Natural killer cell (primary cell): ENCODE results near the gene ZNF326. TPM values are rescaled to one million over a fixed set of nuclear protein-coding genes. Genes with fewer than 3 reads are reported as not detected.

Source experiments
- ATAC-seq, 3 donors: fragments of 150-1000 bp in 2 of 3; fragments of 200-7000 bp in 1 of 3; cut with Tn5 transposase; 1 replicate in 1 of 3; 2 replicates in 2 of 3; pipeline ENCODE4 v1.10.0; 2021; ENCODE audit warnings: mild to moderate bottlenecking in 2 of 3, moderate library complexity in 2 of 3
- DNase-seq, 2 donors: peaks; one replicate each; pipeline versions ENCODE4 v3.0.0 to v3.0.0-alpha.2; 2013 to 2021; ENCODE audit warnings: mixed read lengths in 1 of 2
- H3K27ac ChIP-seq: one replicate; pipeline ENCODE4 v1.5.1; 2013; ENCODE audit warnings: mild to moderate bottlenecking, low read length
- H3K27me3 ChIP-seq: one replicate; pipeline ENCODE4 v1.6.1; 2013; ENCODE audit warnings: low read length; ENCODE audit not compliant: control insufficient read depth, insufficient read depth
- H3K36me3 ChIP-seq: one replicate; pipeline ENCODE4 v1.6.1; 2013; ENCODE audit warnings: low read length; ENCODE audit not compliant: control insufficient read depth, insufficient read depth
- H3K4me1 ChIP-seq: one replicate; pipeline ENCODE4 v1.6.1; 2013; ENCODE audit warnings: low read length; ENCODE audit not compliant: control insufficient read depth, insufficient read depth
- H3K4me3 ChIP-seq: one replicate; pipeline ENCODE4 v1.5.1; 2013; ENCODE audit warnings: low read length
- H3K9me3 ChIP-seq: one replicate; pipeline ENCODE4 v1.6.1; 2013; ENCODE audit warnings: low read length; ENCODE audit not compliant: control insufficient read depth, insufficient read depth
- H3K27ac Mint-ChIP-seq, 2 donors: one replicate each; pipeline ENCODE4 v1.8.0; 2022; ENCODE audit warnings: mild to moderate bottlenecking in 2 of 2, mixed read lengths in 2 of 2, moderate library complexity in 1 of 2
- H3K27me3 Mint-ChIP-seq, 2 donors: one replicate each; pipeline ENCODE4 v1.8.0; 2022; ENCODE audit warnings: low read depth in 2 of 2, mixed read lengths in 2 of 2
- H3K36me3 Mint-ChIP-seq: one replicate; pipeline ENCODE4 v1.8.0; 2022; ENCODE audit warnings: mixed read lengths
- H3K4me1 Mint-ChIP-seq, 2 donors: one replicate each; pipeline ENCODE4 v1.8.0; 2022; ENCODE audit warnings: mixed read lengths in 2 of 2
- H3K4me3 Mint-ChIP-seq: one replicate; pipeline ENCODE4 v1.8.0; 2022; ENCODE audit warnings: mild to moderate bottlenecking, moderate library complexity, mixed read lengths
- H3K9me3 Mint-ChIP-seq, 2 donors: one replicate each; pipeline ENCODE4 v1.8.0; 2022; ENCODE audit warnings: mixed read lengths in 2 of 2
- CTCF ChIP-seq: fragments of 200-600 bp; IDR thresholded peaks from one replicate; pipeline ENCODE4 v1.8.0; 2022; ENCODE audit warnings: antibody characterized with exemption
- WGBS: methylation state at CpG from one replicate; pipeline ENCODE4 v1.1.7; 2013; ENCODE audit warnings: missing lambda C conversion rate; ENCODE audit not compliant: insufficient coverage; 5-methylcytosine and 5-hydroxymethylcytosine counted together
- intact Hi-C: fragments of 100-400 bp; cut with micrococcal nuclease; formaldehyde crosslinking; loops from one replicate; pipeline ENCODE4 v1.14.2; 2022
- total RNA-seq, 4 donors: library from RNA; stranded (reverse); fragments of 120-200 nt in 1 of 4; gene quantifications; one replicate each; pipeline versions ENCODE4 v1.2.3 to v1.2.4, GENCODE V29; 2013 to 2022

ZNF326 gene
- total RNA-seq, 3 donors from 2014 or later (not counting 1 experiment from before 2014, with no cell fraction given), result 44.4 to 49.2 (median 45.7) TPM

GRCh38 chr1:90044346-90044745 lies 49.4 kb downstream of the ZNF326 start:
- no peaks in the 10 kb centered on the region for H3K27me3 ChIP-seq
- no peaks in the 10 kb centered on the region for H3K4me1 ChIP-seq
- H3K4me1 Mint-ChIP-seq, result no peaks in the 10 kb centered on the region
- WGBS, result 89% methylated on average over 5 of the region's 5 CpGs
- intact Hi-C loops, result no loop called here
- no peak overlapping the region for H3K27ac Mint-ChIP-seq
- no peak for TF ChIP-seq CTCF
- no peaks in the 10 kb centered on the region for H3K9me3 ChIP-seq
- no peaks in the 10 kb centered on the region for H3K9me3 Mint-ChIP-seq
- no peak for ATAC-seq
- no peaks in the 10 kb centered on the region for H3K36me3 Mint-ChIP-seq
- no peak overlapping the region for H3K4me3 Mint-ChIP-seq
- peaks cover 15% of the 10 kb centered on the region in 2 donors for H3K27me3 Mint-ChIP-seq
- no peak for DNase-seq
- H3K4me3 ChIP-seq, result no peak overlapping the region
- no peaks in the 10 kb centered on the region for H3K36me3 ChIP-seq
- H3K27ac ChIP-seq, result no peak overlapping the region

GRCh38 chr1:90045853-90046563 lies 51.1 kb downstream of the ZNF326 start:
- ATAC-seq, result peak in 1 of 3 donors; percentile 33

GRCh38 chr1:90046635-90047034 lies 51.7 kb downstream of the ZNF326 start:
- H3K27me3 Mint-ChIP-seq, result peaks cover 15 to 24% of the 10 kb centered on the region in 2 donors
- Histone ChIP-seq H3K4me1 (no peaks in the 10 kb centered on the region), H3K27ac (no peak overlapping the region), H3K36me3 (no peaks in the 10 kb centered on the region), H3K27me3 (no peaks in the 10 kb centered on the region), H3K9me3 (no peaks in the 10 kb centered on the region), H3K4me3 (no peak overlapping the region)
- H3K27ac Mint-ChIP-seq, result no peak overlapping the region
- no peak for TF ChIP-seq CTCF
- ATAC-seq (no peak), DNase-seq (no peak)
- H3K4me3 Mint-ChIP-seq, result no peak overlapping the region
- H3K36me3 Mint-ChIP-seq, result no peaks in the 10 kb centered on the region
- H3K4me1 Mint-ChIP-seq, result no peaks in the 10 kb centered on the region
- no peaks in the 10 kb centered on the region for H3K9me3 Mint-ChIP-seq
- intact Hi-C loops, result no loop called here
- WGBS, result 68% methylated on average over 1 of the region's 3 CpGs

More at GRCh38 chr1:90045853-90046563, 51.1 kb downstream of the ZNF326 start:
- no peaks in the 10 kb centered on the region for H3K4me1 ChIP-seq
- H3K27me3 Mint-ChIP-seq, result peaks cover 15 to 17% of the 10 kb centered on the region in 2 donors
- no peaks in the 10 kb centered on the region for H3K36me3 Mint-ChIP-seq
- TF ChIP-seq CTCF, result peak; percentile 21
- intact Hi-C loops, result no loop called here
- DNase-seq, result peak in 1 of 2 donors; percentile 36
- no peak overlapping the region for H3K4me3 ChIP-seq
- no peak overlapping the region for H3K4me3 Mint-ChIP-seq
- H3K4me1 Mint-ChIP-seq, result no peaks in the 10 kb centered on the region
- 41% methylated on average over 2 of the region's 2 CpGs for WGBS
- no peaks in the 10 kb centered on the region for H3K9me3 Mint-ChIP-seq
- H3K9me3 ChIP-seq, result no peaks in the 10 kb centered on the region
- no peak overlapping the region for H3K27ac ChIP-seq
- no peaks in the 10 kb centered on the region for H3K27me3 ChIP-seq
- H3K36me3 ChIP-seq, result no peaks in the 10 kb centered on the region
- no peak overlapping the region for H3K27ac Mint-ChIP-seq

GRCh38 chr1:90048043-90048442 lies 53.1 kb downstream of the ZNF326 start:
- no peak overlapping the region for H3K27ac Mint-ChIP-seq

More at GRCh38 chr1:90048043-90048442, 53.1 kb downstream of the ZNF326 start:
- no peak for ATAC-seq
- H3K27ac ChIP-seq, result no peak overlapping the region
- Mint-ChIP-seq H3K4me3 (no peak overlapping the region), H3K27me3 (peaks cover 16 to 27% of the 10 kb centered on the region in 2 donors), H3K9me3 (no peaks in the 10 kb centered on the region), H3K36me3 (no peaks in the 10 kb centered on the region), H3K4me1 (no peaks in the 10 kb centered on the region)
- DNase-seq, result no peak
- no peak overlapping the region for H3K4me3 ChIP-seq
- H3K36me3 ChIP-seq, result no peaks in the 10 kb centered on the region
- no peak for TF ChIP-seq CTCF
- WGBS, result 88% methylated on average over 4 of the region's 5 CpGs
- no peaks in the 10 kb centered on the region for H3K4me1 ChIP-seq
- no peaks in the 10 kb centered on the region for H3K9me3 ChIP-seq
- intact Hi-C loops, result no loop called here
- H3K27me3 ChIP-seq, result peaks cover 2% of the 10 kb centered on the region
